Measurements from ENCODE around the gene CTAG1B.
"Not testable (repeated sequence)": the region's sequence is repeated elsewhere in the genome, so short reads cannot be mapped to it uniquely, and the experiment has no call there.

CTAG1B gene

DNA sequence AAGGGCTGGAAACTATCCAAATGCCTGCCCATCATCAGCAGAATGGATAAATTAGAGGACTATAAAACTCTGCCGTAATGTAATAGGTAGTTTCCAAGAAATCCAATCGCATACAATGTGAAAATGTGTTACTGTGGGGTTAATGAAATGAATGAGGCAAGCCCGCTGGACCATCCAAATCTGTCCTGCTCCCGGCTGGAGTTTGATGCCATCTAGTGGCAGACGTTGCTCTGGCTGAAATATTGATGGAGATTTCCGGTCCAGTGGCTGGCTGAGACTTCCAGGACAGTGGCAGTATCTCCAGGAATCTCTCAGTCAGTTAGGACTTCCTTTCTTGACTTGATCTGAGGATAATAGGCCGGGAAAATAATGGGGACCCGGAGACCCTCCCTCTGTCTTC lies 36.1 kb downstream of the CTAG1B start:
- not testable (repeated sequence) for DNase-seq

DNA sequence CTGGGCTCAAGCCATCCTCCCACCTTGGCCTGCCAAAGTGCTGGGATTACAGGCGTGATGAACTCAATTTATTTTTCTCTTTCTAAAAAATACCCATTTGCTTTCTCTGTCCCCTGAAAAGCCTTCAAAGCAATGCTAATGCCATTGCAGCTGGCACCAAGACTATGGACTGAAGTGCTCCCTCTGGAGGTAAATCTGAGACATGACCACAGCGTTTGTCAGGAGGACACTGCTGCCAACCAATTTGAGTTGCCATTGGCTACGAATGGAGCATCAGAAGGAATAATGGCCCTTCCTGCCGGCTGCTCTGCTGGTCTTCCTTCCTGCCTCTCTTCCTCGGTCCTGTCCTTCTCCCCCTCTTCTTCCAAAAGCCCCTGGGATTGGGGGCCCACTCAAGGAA lies 44.0 kb downstream of the CTAG1B start:
- not testable (repeated sequence) for DNase-seq

DNA sequence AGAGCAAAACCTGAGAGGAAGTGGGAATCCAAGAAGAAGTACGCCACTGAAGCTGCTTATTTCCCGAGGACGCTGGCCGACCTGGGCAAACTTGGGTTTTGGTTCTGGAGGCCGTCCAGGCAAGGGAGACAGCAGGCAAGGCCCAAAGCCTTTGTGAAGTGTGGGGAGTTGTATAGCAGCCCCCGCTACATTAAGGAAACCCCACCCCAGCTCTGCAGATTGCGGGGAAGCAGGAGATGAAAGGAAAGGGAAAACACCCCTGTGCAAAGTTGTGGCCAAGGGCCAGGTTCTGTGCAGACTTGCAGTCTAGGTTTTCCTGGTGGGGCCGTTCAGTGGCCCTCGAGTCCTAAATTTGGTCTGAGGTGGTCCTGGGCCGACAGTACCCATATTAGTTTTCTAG lies 46.0 kb downstream of the CTAG1B start:
- not testable (repeated sequence) for DNase-seq

DNA sequence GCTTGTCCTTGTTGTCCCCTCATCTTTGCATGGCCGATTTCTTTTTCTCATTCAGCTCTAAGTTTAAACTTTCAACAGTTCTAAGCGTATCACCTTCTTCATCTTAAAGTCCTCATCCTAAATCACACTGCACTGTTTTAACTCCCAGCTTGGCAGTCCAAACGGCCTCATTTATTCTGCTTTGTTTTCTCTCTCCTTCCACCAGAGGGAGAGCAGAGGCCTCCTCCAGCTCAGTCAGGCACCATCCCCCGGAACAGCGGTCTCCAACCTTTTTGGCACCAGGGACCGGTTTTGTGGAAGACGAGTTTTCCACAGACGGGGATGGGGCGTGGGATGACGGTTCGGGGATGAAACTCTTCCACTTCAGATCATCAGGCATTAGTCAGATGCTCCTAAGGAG lies 48.7 kb downstream of the CTAG1B start:
- DNase-seq = not testable (repeated sequence)

All from activated CD8-positive, alpha-beta memory T cell treated with anti-CD3 and anti-CD28 coated beads for 24 hours (primary cell).